AG08395 (cell line): Measurements from ENCODE around the gene RNF5.
"Not testable (repeated sequence)": the region's sequence is repeated elsewhere in the genome, so short reads cannot be mapped to it uniquely, and the experiment has no call there.

Source experiments
- DNase-seq: peaks from one replicate; pipeline ENCODE4 v3.0.0; 2012; ENCODE audit warnings: mixed read lengths, low spot score

RNF5 gene

DNA sequence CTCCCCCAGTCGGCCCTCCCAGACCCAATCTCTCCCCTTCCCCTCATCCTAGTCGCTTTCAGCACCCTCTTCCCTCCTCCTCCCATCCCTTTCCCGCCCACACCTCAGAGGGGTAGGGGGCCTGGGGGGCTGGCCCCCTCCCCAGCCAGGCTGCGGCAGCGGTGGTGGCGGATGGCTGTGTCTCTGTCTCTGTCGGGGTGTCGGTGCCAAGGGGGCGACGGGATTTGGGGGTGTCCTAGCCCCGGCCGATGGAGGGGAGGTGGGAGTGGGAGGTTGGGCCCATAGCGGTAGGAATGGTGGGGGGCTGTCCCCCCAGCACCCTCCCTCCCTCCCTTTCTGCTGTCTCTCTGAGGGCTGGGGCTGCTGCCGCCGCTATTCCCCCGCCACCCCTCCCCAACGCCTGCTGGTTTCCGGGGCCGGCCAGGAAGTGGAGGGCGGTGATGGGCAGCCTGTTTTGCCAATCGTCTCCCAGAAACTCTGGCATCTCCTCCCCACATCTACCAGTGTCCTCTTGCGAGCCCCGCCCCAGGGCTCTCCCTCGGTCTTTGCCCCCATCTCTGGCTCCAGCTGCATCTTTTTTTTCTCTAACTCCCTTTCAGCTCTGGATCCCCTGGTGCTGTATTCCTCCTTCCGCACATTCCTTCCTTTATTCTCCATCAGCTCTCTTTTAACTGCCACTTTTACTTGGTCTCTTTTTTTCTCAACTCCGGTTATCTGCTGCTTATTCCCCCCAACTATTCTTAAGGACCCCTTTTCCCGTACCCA is 2.3 kb upstream of the RNF5 start, which contains the start of gene AGPAT1:
TSS of gene AGPAT1 (minus strand) at position 374 of the 765 bp plus-strand sequence. CDS start 4,588 bp downstream, outside the sequence.
- peak; percentile 99 for DNase-seq

GRCh38 chr6:32176476-32177182 is 1.6 kb upstream of the RNF5 start:
- DNase-seq = no peak

DNA sequence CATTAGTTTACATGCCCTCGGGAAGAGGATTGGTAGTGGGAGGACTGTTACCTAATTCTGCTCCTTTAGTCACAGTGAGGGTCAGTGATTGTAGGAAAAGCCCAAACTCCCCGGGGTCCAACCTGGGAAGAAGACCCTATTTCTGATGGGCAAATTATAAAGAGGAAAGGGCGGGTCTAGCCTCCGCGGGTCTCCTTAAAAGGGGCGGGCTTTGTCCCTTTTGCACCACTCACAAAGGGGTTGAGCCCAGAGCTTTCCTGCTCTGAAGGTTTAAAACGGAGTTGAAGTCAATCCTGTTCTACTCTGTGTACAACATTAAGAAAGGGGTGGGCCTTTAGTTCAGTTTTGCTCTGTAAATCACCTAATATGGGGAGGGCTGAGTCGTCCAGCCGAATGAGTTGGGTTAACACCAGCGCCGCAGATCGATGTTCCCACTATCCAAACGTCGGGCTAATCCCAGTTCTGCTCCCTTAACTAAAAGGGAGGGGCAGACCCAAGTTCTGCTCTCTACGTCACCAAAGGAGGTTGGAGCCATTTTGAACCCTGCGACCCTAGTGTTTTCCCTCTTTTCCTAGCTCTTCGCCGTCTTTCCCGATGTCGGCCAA is 920 bp upstream of the RNF5 start:
- DNase-seq = no peak

- DNase-seq = no peak
Observed at GRCh38 chr6:32178547-32179440, 589 bp downstream of the RNF5 start.

- DNase-seq = no peak
Observed at GRCh38 chr6:32179766-32180405, 1.7 kb downstream of the RNF5 start.

GRCh38 chr6:32181148-32181702 is 3.0 kb downstream of the RNF5 start:
- DNase-seq = no peak

GRCh38 chr6:32181915-32182529 is 3.8 kb downstream of the RNF5 start:
- DNase-seq = no peak

DNA sequence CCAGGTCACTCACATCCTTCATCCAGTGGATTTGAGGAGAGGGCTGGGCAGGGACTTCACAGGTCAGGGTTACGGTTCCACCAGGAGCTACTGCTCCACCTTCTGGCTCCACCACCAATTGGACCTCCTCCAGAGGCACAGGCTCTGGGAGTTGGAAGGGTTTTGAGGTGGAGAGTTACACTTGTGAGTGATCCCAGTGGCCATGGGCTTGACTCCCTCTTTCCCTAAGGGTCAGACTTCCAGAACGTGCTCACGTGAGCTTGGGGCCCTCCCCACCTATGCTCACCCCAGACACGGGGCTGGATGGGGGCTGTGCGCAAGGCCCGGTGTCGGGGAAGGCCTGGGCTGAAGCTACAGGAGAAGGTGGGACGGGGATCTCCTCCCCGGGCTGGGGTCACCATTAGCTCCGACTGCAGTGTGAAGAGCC is 4.4 kb downstream of the RNF5 start:
- no peak for DNase-seq

GRCh38 chr6:32183030-32183429 is 4.8 kb downstream of the RNF5 start:
- DNase-seq = no peak

- no peak for DNase-seq
Observed at GRCh38 chr6:32183483-32184083, 5.4 kb downstream of the RNF5 start.

DNA sequence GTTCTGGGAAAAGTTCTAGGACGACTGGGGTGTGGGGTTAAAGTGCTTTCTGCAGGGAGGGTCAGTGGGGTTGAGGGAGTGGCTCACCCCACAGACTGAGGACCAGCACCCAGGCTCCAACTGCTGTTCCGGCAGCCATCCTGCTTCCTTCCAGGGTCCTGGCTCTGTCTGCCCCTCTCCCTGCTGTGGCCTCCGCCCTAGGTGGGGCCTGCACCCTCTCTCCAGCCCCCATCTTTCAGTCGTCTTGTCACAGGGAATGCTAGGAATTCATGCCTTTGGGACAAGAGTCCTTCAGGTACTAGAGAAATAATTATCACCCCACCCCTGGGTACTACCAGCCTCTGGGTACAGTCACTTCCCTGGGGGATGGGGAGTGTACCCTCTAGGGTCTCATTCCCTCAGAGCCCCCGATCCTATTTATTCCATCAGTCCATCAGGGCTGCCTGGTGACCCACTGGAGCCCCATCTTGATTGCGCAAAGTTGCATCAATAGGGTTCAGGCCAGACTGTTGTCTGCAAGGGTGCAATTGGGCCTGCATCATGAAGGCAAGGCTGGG is 6.0 kb downstream of the RNF5 start, which contains the start of gene AGER:
TSS of gene AGER (minus strand) at position 170 of the 557 bp plus-strand sequence. CDS start at position 139, 31 bp downstream.
- no peak for DNase-seq

- peak; percentile 75 for DNase-seq
Observed at GRCh38 chr6:32185681-32186131, 7.5 kb downstream of the RNF5 start.

- DNase-seq = not testable (repeated sequence)
Observed at GRCh38 chr6:32186151-32186840, 8.1 kb downstream of the RNF5 start.

DNA sequence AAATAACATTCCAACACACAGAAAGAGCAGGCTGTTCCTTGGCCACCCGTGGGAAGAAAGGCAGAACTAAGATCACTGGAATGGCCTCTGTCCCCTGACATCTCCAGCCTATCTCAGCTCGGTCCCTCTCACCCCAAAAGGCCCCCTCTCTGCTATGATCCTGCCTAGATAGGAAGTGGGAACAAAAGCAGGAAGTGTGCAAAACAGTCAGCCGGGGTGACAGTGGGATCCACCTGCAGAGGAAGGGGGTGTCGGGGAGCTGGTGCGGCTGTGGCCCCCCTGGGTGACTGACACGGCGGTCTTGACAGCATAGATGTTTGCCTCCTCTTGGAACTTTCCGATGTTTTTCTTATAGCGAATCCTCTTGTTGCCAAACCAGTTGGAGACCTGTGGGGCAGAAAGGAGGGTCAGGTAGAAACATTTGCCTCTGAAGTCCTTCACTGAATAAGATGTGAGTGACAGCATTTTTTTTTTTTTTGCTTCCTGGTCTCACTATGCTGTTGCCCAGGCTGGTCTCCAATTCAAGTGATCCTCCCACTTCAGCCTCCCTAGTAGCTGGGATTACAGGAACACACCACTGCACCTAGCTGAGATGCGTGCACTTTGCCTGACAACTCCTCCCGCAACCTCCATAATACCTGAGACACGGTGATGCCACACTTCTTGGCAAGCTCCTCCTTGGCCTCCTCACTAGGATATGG is 9.0 kb downstream of the RNF5 start:
- DNase-seq = no peak

DNA sequence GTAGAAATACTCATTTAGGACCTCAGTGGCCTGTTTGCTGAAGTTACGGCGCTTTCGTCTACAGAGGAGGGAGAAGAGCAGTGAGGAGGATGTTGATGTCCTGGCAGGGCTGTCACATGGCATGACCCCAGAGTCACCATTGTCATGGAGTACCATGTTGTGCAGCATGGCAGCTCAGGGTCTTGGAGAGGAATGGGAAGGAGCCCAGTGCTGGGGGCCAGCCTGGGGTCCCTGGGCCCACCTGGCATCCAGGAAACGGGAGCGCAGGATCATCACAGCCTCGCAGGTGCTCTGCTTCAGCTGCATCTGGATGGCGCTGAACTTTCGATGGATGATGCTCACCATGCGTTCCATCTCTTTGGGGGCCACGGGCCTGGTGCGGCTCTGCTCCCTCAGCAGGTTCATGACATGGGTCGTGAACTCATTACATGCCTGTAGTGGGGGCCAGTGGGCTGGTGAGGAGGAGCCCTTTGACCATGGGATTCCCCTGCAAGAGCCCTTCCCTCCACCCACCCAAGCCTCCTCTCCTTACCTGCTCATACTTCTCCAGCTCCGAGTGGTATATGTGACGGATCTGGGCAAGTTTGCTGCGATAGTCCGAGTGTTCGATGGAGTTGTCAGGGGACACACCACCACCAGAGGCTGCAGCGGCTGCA is 9.6 kb downstream of the RNF5 start:
- not testable (repeated sequence) for DNase-seq

GRCh38 chr6:32188381-32189068 is 10.3 kb downstream of the RNF5 start:
- no peak for DNase-seq

DNA sequence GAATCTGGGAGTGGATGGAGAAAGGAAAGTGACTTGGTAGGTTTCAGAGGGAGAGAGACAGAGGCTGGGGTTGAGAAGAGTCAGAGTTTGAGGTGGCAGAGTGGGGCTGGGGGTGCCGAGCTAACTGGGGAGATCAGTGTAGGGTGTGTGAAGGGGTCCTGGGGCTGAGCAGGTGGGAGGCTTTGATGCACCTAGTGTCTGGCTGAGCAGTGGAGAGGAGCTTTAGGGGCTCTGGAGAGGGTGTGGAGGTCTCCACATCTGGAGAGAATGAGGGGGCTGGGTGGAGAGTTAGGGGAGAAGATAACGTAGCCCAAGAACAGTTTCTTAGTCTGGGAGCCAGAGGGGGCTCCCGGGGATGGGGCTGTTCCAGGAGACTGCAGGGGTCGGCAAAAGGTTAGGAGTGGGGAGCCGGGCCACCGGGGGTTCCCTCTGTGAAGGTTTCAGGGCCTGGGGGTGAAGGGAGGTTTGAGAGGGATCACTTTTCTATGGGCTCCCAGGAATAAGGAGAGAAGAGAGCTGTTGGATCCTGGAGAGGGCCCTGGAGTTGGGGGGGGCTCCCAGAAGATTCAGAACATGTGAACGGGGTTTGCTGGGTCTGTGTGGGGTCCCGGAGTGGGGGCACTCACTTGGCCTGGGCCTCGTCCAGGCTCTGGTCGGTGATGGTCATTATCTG is 11.0 kb downstream of the RNF5 start:
- no peak for DNase-seq
